ENCODE data around the gene IL5RA.

GRCh38 chr3:3023111-3023745 is 86.9 kb downstream of the IL5RA start:
- TF ChIP-seq CTCF (IDR thresholded peaks at IDR 0.05) (no peak), ZFX (IDR thresholded peaks at IDR 0.05; ENCODE audit: borderline replicate concordance) (no peak)
